NCI-H1105 (cell line): Measurements from ENCODE around the gene KCNS3.
A peak's percentile ranks its signal among the peaks of the same experiment; 100 is the strongest.

Source experiments
- DNase-seq: peaks from one replicate; lab custom pipeline; 2025; lab: John Stamatoyannopoulos, UW

KCNS3 gene

GRCh38 chr2:17879137-17879912, 858 bp downstream of the KCNS3 start:
- DNase-seq, result peak; percentile 67

DNA sequence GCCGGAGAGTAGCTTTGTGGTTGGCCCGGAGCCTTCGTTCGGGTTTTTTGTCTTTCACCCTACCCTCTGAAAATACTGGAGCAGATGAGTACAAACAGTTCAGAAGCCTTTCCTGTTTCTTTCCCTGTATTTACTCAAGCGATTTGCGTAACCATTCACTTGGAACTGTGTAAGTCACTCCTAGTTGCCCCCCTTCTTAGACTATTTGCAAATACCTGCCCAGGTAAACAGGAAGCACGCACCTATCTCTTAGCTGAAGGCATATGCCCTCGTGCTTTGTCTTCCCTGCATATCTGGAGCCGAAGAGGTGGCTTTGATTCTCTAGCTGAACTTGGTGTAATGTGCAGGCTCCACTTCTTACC, 1.4 kb downstream of the KCNS3 start:
- no peak for DNase-seq

- no peak for DNase-seq
Measured at GRCh38 chr2:17892770-17893534, 14.5 kb downstream of the KCNS3 start.

DNA sequence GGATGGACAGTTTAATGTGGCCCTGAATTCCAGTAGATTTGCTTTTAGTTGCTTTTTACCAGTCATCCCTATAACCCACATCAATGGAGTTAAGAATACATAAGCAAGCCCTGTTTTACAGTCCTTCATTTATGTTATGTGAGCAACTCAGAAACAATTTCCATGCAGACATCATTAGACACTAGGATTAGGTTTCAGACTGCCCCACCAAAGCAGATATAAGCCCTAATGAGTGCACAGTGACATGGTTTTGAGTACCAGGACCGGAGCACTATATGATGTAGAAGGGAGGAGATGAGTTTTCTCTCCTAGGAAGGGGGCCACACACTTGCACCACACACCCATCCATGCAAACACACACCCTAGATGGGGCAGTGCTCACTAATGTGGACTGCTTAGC, 15.5 kb downstream of the KCNS3 start:
- DNase-seq, result no peak

DNA sequence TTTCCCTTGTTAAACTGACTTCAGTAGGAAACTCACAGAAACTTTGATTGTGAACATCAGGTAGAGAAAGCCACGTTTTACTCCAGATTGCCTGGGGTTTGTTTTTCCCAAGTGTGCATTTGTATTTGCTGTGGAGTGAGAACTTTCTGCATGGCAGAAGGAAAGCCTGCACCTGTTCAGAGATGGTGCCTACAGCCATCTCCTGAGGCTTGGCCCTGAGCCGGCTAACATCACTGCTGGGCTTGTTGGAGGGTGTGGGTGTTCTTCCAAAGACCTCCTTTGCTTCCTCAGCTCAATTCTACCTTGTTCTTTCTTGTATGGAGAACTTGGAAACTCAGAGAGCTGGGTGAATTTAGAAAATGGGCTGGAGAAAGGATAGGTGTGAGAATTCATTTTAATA, 16.1 kb downstream of the KCNS3 start:
- DNase-seq, result no peak

DNA sequence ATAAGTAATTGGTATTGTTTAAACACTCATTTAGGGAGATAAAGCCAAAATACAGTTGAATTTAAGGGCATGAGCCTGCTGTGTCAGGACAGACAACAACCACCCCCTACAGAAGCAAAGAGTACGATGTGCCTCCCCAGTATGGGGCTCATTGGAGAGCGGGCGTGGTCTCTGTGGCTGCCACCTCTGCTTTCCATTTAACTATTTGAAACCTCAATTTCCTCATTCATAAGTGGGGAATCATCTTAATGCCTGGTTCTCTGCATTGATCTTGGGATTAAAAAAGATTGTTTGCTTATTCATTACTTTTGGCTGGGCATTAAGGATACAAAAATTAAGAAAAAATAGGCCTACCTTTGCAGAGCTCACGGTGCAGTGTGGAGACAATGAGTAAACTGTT, 21.4 kb downstream of the KCNS3 start:
- DNase-seq, result no peak

DNA sequence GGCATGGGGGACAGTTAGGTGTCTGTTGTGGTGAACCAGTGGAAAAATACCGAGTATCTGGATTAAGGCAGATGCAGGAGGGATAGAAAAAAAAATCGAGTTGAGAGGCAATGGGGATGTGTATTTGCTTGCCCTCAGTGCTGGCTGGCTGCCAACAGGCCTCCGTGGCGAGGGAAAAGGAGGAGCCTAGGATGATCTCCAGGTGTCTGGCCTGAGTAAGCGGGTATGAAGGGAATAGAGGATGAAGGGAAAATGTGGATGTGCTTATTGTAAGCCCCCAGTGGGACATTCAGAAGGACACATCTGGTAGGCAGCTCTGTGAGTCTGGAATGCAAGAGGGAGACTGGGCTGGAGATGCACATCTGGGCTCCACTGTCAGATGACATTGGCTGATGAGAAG, 22.8 kb downstream of the KCNS3 start:
- peak; percentile 89 for DNase-seq

- DNase-seq, result no peak
Measured at GRCh38 chr2:17910980-17911379, 32.5 kb downstream of the KCNS3 start.

GRCh38 chr2:17911491-17912260, 33.2 kb downstream of the KCNS3 start:
- DNase-seq, result no peak

- no peak for DNase-seq
Measured at GRCh38 chr2:17912266-17912691, 33.8 kb downstream of the KCNS3 start.

DNA sequence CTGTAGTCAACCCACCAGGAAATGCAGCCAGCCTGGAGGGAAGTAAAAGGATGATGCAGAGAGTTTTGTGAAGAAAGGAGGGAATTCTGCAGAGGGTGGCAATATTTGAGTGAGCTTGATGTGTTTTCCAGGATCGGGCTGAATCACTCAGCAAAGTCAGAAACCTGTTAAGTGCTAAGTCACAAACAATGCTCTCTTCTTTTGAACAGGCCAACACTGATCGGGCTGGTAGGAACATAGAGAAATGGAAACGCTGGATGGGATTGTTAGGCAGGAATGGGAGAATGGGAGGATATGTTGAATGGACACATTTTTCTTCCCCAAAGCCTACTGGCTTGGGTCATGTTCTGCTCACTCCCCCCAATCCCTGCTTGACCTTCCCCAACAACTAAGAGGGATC, 36.6 kb downstream of the KCNS3 start:
- no peak for DNase-seq

- no peak for DNase-seq
Measured at GRCh38 chr2:17915811-17916518, 37.5 kb downstream of the KCNS3 start.

GRCh38 chr2:17916584-17916983, 38.1 kb downstream of the KCNS3 start:
- DNase-seq, result no peak

DNA sequence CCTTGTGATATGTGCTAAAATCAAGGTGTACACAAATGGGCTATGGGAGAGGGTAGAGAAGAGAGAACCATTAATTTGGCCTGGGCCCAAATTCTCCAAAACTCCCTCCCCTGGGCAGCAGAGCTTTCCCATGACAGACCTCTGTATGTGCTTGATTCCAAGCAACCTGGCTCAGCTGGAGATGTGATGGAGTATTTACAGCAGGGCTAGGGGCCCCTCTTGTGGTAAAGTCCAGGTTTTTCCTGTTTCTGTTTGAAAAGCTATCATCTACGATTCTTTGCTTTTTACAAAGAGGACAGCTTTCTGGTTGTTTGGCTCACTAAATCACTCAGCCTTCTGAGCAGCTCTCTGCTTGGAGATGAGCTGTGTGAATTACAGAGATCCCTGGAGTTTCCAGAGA, 40.3 kb downstream of the KCNS3 start:
- DNase-seq, result peak; percentile 1

GRCh38 chr2:17930773-17931172, 52.3 kb downstream of the KCNS3 start:
- no peak for DNase-seq

- DNase-seq, result no peak
Measured at GRCh38 chr2:17933256-17933655, 54.8 kb downstream of the KCNS3 start.

DNA sequence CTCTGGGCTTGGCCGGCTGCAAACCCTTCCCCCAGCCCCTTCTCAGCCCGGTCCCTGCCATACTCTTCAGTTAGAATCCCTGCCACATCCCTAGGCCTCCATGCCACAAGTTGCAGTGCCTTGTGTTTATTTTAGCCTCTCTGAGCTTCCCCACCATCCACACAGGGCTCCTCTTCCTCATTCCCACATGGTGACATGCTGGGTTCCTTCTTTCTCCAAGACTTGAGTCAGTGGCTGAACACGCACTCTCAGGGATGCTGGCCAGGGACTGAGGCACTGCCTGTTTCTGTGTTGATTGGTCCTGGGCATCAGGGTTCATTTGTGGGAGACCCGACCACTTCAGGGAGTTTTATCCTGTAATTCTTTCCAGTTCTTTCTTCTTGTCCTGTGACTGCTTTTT, 56.3 kb downstream of the KCNS3 start:
- no peak for DNase-seq

- DNase-seq, result no peak
Measured at GRCh38 chr2:17935242-17935885, 56.9 kb downstream of the KCNS3 start.

GRCh38 chr2:17936599-17936998, 58.1 kb downstream of the KCNS3 start:
- DNase-seq, result no peak

- DNase-seq, result no peak
Measured at GRCh38 chr2:17940091-17940630, 61.7 kb downstream of the KCNS3 start.

DNA sequence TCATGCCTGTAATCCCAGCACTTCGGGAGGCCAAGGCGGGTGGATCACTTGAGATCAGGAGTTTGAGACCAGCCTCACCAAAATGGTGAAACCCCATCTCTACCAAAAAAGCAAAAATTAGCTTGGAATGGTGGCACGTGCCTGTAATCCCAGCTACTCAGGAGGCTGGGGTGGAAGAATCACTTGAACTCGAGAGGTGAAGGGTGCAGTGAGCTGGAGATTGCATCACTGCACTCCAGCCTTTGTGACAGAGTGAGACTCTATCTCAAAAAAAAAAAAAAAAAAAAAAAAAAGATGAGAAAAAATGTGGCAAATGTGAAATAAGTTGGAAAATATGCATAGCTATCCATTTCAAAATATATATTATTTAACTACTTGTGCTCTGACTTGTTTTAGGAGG, 65.0 kb downstream of the KCNS3 start:
- no peak for DNase-seq
